IPS DF 4.7 (cell line): ENCODE measurements around the gene ETV6.
"Not testable (repeated sequence)": the region's sequence is repeated elsewhere in the genome, so short reads cannot be mapped to it uniquely, and the experiment has no call there.

ENCODE experiments used
- DNase-seq: peaks from one replicate; pipeline ENCODE4 v3.0.0-alpha.2; 2013; ENCODE audit warnings: low spot score; ENCODE audit errors: extremely low read depth

Gene ETV6

DNA sequence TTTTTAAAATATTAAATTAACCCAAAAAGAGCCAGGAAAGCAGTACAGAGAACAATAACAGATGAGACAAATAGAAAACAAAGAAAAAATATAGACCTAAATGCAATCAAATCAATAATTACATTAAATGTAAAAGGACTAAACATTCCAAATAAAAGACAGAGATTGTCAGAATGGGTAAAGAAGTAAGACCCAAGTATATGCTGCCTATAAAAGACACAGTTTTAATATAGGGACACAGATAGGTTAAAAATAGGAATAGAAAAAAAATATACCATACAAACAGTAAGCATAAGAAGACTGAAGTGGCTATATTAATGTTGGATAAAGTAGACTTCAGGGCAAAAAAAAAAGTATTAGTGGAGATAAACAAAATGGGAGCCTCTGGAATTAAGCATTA lies 258.2 kb downstream of the ETV6 start:
- DNase-seq = no peak

DNA sequence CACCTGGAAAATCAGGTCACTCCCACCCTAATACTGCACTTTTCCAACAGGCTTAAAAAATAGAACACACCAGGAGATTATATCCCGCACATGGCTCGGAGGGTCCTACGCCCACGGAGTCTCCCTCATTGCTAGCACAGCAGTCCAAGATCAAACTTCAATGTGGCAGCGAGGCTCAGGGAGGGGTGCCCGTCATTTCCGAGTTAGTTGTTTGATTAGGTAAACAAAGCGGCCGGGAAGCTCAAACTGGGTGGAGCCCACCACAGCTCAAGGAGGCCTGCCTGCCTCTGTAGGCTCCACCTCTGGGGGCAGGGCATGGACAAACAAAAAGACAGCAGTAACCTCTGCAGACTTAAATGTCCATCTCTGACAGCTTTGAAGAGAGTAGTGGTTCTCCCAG lies 259.9 kb downstream of the ETV6 start:
- DNase-seq = not testable (repeated sequence)

DNA sequence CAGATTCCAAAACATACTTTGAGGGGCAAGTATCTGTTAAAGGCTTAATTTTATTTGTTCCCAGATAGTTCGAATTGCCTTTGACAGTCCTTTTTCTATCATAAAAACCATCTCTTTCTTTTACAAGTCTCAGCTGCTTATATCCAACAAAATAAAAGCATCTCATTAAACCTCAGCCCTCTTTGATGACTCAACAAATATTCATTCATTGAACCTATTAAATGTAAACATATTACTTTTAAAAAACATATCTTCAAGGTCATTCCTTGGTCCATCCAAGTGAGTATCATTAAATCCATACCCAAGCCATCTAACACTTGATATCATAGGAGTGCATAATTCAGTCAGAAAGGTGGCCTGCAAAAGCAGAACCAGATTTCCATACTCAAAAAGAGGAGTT lies 266.6 kb downstream of the ETV6 start:
- no peak for DNase-seq

DNA sequence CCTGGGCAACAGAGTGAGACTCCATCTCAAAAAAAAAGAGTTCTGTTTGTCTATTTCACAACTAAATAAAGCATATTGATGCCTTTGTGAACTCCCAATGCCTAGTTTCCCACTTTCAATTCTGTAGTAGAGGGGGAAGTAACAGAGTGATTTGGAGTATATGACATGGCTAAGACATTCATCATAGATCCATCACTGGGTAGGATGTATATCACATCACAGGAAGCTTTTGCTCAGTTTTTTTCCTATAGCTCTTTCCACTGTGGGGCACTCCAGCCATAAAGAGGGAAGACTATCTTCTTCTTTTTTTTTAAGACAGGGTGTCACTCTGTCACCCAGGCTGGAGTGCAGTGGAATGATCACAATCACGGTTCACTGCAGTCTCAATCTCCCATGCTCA lies 267.3 kb downstream of the ETV6 start:
- DNase-seq = no peak

DNA sequence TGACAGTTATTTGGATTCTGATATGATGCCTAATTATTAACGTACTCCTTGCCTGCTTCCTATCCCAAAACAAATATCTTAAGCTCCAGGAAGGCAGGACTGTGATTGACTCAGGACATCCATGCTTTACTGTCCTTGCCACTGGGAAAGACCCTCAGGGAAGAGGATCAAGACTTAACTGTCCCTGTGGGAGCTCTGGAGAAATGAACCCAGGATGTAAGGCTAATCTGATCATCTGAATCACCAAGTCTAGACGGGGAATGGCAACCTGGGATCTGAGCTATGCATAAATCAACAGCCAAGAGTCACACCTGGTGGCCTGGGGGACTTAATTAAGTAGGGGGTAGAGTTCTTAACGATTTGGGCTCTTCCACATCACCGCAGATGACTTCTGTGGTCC lies 268.0 kb downstream of the ETV6 start:
- no peak for DNase-seq

DNA sequence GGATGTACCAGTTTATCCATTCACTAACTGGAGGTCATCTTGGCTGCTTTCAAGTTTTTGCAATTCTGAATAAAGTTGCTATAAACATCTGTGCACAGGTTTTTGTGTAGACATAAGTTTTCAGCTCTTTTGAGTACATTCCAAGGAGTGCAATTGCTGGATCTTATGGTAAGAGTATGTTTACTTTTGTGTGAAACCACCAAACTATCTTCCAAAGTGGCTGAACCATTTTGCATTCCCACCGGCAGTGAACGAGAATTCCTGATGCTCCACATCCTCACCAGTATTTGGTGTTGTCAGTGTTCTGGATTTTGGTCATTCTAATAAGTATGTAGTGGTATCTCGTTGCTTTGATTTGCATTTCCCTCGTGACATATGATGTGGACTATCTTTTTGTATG lies 270.8 kb downstream of the ETV6 start:
- DNase-seq = no peak

DNA sequence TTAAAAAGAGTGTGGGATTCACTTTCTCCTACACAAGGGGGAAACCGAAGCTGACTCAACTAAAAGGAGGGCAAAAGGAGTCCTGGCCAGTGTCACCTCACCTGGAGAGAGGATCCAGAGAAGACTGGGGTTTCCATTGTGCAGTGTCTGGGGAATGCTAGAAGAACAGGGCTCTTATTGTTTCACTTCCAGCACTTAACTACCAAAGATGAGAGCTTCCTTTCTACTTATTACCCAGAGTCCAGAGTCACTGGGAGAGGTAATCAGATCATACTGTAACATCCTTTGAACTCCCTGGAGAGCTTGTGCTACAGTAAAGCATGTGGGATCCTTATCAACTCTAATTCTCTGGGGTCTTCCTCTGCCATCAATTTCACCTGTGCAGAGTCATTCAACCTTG lies 272.9 kb downstream of the ETV6 start:
- DNase-seq = no peak

DNA sequence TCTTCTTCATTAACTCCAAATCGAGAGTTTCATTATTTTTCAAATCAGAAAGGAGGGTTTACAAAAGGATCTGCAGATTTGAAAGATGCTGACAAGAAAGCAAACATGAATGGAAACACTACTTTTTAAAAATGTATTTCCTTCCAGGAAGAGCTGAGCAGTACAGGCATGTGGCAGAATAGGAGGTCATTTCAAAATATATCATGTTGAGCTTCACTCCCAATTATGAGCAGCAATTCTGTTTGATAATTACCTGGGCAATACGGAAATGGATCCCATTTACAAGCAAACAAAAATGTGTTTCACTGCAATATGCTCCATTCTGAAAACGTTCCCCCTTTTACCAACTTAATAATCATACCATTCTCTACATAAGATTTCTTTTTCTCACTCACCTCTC lies 273.6 kb downstream of the ETV6 start:
- DNase-seq = no peak

DNA sequence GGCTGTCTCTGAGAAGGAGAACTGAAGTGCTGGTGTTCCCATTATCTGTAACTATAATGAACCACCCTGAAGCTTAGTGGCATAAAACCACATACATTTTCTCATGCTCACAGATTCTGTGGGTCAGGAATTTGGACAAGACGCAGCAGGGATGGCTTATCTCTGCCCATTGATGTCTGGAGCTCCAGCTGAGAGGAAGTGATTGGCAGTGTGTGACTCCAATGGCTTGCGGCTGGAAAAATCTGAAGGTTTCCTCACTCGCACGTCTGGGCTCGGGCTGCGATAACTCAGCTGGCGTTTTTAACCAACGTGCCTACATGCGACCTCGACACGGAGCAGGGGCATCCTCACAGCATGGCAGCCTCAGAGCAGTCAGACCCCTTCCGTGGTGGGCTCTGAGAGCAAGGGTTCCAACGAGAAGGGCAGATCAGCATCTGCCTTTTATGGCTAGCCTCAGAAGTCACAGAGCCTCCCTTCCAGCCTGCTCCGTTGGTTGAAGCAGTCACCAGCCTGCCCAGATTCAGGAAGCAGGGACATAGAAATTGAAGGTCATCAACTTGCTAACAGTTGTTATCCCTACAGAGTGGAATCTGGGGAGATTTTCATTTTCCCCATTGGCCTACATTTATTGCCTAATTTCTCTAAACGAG lies 277.9 kb downstream of the ETV6 start:
- no peak for DNase-seq

DNA sequence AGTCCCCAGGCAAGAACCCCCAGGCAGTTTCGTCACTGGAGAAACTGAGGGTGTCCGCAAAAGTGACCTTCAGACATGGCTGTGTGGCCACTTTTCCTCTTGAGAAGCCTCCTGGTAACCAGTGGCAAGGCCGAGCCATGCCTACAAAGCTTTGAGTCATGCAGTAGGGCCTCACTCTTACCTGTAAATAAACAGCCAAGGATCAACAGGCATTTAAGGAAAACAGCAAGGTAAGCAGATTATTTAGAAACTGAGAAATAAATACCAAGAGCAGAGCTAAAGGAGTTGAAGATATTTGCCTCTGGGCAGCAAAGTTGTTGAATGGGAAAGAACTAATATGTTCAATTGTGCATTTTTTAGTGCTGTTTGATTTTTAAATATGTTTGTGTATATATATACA lies 280.2 kb downstream of the ETV6 start:
- DNase-seq = no peak

DNA sequence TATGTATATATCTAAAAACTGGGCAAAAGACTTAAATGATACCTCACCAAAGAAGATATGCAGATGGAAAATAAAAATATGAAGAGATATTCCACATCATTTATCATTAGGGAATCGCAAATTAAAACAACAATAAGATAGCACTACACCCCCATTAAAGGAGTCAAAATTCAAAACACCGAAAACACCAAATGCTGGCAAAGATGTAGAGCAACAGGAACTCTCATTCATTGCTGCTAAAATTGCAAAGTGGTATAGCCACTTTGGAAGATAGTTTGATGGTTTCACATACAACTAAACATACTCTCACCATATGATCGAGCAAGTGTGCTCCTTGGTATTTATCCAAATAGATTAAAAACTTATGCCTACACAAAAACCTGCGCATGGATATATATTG lies 289.7 kb downstream of the ETV6 start:
- no peak for DNase-seq

DNA sequence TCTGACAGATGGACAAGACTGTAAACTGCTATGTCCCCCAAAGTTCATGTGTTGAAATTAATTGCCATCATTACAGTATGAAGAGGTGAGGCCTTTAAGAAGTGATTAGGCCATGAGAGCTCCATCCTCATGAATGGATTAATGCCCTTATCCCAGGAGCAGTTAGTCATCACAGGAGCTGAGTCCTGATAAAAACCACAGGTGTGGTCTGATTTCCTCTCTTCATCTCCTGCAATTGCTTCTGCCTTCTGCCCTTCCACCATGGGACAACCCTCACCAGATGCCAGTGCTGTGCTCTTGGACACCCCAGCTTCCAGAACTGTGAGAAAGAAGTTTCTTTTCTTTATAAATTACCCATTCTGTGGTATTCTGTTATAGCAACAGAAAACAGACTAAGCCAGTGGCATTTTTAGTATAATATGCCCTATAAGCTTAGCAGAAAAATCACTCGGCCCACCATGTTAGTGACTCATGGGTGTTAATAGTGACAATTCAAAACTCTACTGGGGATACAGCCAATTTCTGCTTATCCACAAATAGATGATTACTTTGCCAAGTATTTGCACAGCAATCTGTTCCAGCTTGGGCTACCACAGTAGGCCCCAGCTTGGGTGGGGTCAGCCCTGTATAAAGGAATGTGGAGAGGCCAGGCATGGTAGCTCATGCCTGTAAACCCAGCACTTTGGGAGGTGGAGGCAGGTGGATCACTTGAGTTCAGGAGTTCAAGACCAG lies 292.3 kb downstream of the ETV6 start:
- no peak for DNase-seq

DNA sequence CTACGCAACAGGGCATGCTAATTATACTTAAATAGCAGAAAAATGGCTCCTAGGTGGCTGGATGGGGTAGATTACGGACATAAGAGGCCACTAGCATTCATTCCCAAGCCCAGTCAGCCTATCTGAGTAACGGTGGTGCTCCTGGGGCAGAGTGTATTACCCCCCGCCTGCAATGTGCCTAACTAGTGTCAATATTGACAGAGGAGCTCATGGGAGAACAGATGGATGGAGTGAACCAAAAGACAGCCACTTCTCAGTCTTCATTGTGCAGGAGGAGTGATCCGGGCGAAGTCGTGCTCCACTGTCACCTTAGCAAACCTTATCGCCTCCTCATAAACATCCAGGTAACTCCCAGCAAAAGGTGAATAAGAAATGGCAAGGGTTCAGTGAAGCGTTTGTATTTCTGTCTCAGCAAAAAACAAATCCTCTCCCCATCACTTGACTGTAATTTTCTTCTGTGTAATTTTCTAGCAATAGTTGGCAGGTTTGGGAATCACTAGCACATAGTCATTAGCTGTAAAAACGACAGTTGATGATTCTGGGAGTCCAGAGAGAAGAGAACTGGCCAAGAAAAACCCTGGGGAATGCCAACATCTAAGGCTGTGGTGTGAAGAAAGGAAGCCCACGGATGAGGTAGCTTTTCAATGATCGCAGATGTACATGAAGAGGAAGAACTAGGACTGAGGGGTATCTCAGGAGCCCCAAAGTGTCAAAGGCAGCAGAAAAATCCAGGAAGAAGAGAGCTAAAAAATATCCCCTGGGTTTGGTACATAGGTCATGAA lies 294.6 kb downstream of the ETV6 start:
- no peak for DNase-seq
